ENCODE results near the gene ATP7B. TPM values are rescaled to one million over a fixed set of nuclear protein-coding genes. Genes with fewer than 3 reads are reported as not detected.

Gene ATP7B
- total RNA-seq, 2 donors from 2014 or later = 2.3 to 3.0 TPM

DNA sequence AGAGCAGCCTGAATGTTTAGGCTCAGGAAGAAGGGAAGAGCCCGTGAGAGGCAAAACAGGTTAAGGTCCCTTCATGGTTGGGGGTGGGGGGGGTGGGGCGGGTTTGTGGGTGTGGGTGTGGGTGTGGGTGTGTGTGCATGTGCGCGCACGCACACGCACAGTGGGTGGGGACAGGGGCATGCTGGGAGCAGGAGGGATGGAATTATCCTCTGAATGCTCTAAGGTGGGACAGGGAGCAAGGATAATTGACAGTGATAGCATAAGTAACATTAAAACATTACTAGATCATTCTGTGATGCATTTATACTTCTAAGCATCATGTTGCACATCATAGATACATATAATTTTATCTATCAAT, 84.7 kb downstream of the ATP7B start:
- H3K9me3 Mint-ChIP-seq = no peaks in the 10 kb centered on the region
- H3K36me3 Mint-ChIP-seq (ENCODE audit: insufficient read depth in 2 of 2) = no peaks in the 10 kb centered on the region
- peaks cover 25% of the 10 kb centered on the region for H3K4me1 Mint-ChIP-seq (ENCODE audit: low read depth)
- no peak overlapping the region for H3K4me3 Mint-ChIP-seq
- no peak for ATAC-seq (replicated peaks in 1 of 2)
- DNase-seq = no peak
- no peak overlapping the region for H3K27ac Mint-ChIP-seq
- H3K27me3 Mint-ChIP-seq (ENCODE audit: low read depth) = peaks cover 6% of the 10 kb centered on the region

DNA sequence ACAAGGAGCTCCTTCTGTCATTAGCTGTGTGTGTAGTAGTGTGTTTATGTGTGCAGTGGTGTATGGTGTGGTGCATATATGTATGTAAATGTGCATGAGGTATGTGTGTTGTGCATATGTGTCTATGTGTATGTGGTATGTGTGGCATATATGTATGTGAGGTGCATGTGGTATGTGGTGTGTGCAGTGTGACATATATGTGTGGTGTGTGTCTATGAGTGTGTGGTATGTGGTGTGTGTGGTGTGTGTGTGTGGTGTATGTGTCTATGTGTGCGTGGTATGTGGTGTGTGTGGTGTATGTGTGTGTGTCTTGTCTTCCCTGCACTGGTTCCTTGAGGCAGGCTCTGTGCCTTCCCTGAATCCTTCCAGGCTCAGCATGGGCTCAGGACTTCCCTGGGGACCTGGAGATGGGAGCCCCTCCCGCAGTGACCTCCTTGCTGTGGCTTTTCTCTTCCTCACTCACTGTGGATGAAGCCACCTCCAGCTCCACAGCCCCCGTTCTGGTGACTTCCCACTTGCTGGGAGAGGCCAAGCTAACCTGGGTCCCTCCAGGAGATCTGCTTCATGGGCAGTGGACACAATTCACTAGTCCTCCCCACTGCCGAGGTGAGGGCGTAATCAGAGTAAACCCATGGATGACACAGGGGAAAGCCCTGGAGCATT, 85.3 kb downstream of the ATP7B start:
- ATAC-seq (replicated peaks in 1 of 2) = no peak

DNA sequence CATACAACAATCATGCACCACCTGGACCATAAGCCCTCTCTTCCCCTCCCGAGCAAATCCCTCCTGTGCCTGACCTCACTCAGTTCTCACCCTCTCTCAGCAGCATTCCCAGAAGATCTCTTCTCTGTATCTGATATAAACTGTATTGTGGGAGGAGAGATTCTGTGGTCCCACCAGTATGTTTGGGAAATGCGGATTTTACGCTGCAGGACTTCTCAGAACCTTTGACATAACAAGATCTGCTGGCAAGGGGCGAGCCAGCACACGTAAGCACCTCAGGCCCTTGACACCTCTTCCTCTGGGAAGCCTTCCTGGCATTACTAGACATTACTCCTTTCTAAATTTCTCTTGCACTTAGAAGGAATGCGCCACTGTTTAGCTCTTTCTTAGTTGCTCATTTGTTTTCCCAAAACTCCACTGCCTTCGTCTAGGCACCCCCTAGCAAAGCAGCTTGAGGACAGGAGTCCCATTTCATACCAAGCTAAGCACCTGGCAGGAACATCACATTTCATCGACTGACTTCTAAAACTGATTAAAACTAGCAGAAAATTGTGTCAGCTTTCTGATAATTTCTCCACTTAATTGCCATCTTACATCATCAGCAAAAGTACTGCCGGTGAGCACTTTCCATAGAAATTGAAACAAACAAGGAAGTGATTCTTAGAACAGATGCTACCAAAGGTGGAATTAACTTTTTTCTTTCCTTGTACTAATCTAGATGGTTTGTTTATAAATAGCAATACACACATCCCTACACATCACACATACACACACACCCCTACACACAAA, 86.3 kb downstream of the ATP7B start:
- ATAC-seq (replicated peaks in 1 of 2) (no peak), DNase-seq (no peak)
- Mint-ChIP-seq H3K27ac (peak overlapping the region; percentile 15), H3K4me1 (ENCODE audit: low read depth) (peaks cover 25% of the 10 kb centered on the region), H3K9me3 (no peaks in the 10 kb centered on the region), H3K36me3 (ENCODE audit: insufficient read depth in 2 of 2) (no peaks in the 10 kb centered on the region), H3K27me3 (ENCODE audit: low read depth) (peaks cover 6% of the 10 kb centered on the region), H3K4me3 (no peak overlapping the region)

More for the DNA sequence above, 85.3 kb downstream of the ATP7B start:
- Mint-ChIP-seq H3K9me3 (no peaks in the 10 kb centered on the region), H3K4me1 (ENCODE audit: low read depth) (peaks cover 25% of the 10 kb centered on the region), H3K27ac (no peak overlapping the region), H3K4me3 (no peak overlapping the region), H3K27me3 (ENCODE audit: low read depth) (peaks cover 6% of the 10 kb centered on the region), H3K36me3 (ENCODE audit: insufficient read depth in 2 of 2) (no peaks in the 10 kb centered on the region)
- DNase-seq = no peak

DNA sequence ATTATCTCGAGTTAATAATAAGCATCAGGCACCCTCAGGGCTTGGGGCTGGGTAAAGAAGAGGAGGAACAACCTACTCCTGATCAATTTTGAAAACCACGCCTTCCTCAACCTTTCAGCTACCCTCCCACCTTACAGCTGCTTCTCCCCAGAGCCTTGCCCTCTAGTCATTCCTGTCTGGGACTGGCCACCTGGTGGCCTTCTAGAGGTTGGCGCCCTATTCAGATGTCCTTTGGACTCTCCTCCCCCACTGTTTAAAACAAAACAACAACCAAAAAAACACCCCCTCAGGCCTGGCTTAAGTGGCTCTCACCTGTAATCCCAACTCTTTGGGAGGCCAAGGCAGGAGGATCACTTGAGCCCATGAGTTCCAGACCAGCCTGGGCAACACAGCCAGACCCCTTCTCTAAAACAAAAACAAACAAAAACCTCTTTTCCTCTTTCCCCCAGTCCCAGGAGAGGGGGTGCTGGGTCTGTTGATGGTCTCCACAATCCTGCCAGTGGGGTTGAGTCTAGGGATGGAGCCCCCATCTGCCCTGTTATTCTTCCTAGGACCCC, 87.2 kb downstream of the ATP7B start:
- Mint-ChIP-seq H3K27me3 (ENCODE audit: low read depth) (peaks cover 6% of the 10 kb centered on the region), H3K9me3 (no peaks in the 10 kb centered on the region), H3K27ac (no peak overlapping the region), H3K4me1 (ENCODE audit: low read depth) (peaks cover 25% of the 10 kb centered on the region), H3K4me3 (no peak overlapping the region), H3K36me3 (ENCODE audit: insufficient read depth in 2 of 2) (no peaks in the 10 kb centered on the region)
- peak; percentile 60 to 61 for ATAC-seq (replicated peaks in 1 of 2)
- peak in 1 of 2 donors; percentile 11 for DNase-seq

DNA sequence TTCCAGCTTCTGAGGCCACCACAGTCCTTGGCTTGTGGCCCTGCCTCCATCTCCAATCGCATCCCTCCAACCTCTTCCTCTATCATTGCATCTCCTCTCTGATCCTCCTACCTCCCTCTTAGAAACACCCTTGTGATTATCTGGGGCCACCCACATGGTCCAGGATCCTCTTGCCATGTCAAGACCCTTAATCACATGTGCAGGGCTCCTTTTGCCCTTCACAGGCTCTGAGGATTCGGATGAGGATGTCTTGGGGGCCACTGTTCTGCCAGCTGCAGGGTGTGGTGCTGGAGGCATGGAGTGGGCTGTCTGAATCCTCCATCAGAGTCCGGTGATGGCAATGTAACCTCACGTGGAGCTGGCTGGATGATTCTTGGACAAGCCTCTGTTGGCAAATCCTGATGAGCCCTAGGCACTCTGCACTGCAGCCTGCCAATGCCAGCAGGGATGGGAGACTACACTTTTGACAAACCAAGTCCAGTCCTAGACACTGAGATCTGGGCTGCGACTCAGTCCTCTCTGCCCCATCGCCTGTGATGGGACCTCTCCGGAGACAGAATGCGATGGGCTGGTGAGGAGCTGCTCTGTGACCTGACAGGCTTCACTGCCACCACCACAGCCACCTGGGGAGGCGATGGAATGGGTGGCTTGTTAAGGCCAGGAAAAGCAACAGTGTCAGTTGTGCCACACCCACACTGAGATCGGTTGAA, 88.3 kb downstream of the ATP7B start:
- Mint-ChIP-seq H3K4me1 (ENCODE audit: low read depth) (peaks cover 25% of the 10 kb centered on the region), H3K27me3 (ENCODE audit: low read depth) (peaks cover 6% of the 10 kb centered on the region), H3K36me3 (ENCODE audit: insufficient read depth in 2 of 2) (no peaks in the 10 kb centered on the region), H3K27ac (no peak overlapping the region), H3K4me3 (no peak overlapping the region), H3K9me3 (no peaks in the 10 kb centered on the region)
- no peak for ATAC-seq (replicated peaks in 1 of 2)
- no peak for DNase-seq

DNA sequence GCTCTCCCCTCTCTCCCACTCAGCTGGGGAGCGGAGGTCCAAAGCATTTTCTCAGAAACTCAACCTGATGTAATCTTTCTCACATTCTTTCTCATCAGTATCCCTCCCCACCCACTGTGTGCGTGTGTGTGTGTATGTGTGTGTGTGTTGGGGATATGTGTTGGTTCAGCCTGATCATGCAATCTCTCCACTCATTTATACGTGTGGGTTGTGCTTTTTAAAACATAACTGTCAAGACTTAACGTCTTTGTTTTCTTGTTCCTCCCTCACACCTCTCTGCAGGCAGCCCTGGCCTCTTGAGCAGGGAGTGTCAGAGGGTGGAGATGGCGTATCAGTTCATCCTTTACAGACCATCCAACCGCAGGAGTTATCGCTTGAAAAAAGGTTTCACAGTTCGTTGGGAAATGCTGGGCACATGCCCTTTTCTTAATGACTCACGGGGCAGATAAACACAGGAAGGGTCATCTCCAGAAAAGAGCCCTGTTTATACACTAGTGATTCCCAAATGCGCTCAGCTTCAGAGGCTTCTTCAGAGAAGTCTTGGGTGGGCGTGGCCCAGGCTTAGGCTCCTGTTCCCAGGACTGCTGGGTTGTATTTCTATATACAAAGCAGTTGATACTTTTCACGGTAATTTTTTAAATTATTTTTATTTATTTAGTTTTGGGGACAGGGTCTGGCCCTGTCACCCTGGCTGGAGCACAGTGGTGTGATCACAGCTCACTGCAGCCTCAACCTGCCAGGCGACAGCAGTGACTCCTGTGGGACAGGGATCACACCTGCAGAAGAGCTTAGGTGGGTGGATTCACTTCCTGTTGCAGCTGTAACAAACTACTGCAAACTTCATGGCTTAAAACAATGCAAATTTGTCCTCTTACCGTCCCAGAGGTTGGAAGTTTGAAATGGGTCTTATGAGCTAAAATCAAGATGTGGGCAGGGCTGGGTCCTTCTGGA, 89.2 kb downstream of the ATP7B start:
- H3K9me3 Mint-ChIP-seq = no peaks in the 10 kb centered on the region
- H3K4me1 Mint-ChIP-seq (ENCODE audit: low read depth) = peaks cover 25% of the 10 kb centered on the region
- DNase-seq (no peak), ATAC-seq (replicated peaks in 1 of 2) (peak in 1 of 2 donors; percentile 36)
- H3K36me3 Mint-ChIP-seq (ENCODE audit: insufficient read depth in 2 of 2) = no peaks in the 10 kb centered on the region
- H3K27ac Mint-ChIP-seq = no peak overlapping the region
- H3K4me3 Mint-ChIP-seq = no peak overlapping the region
- H3K27me3 Mint-ChIP-seq (ENCODE audit: low read depth) = peaks cover 6% of the 10 kb centered on the region

DNA sequence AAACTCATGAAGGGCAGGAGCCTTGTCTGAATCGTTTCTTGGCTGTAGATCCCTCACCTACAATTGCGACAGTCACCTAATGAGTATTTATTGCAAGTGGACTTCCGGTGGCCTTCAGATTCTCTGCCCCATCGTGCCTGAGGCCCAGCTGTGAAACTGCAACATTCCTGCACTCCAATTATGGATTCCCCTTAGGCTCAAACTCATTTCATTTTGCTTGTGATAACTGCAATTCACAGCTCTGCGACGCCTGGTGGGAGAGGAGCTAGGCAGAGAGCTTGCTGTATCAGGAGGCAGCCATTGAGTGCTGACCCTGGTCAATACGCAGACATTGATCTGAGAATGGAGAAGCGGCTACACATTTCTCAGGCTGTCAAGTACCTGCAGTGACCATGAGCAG, 90.5 kb downstream of the ATP7B start:
- Mint-ChIP-seq H3K4me1 (ENCODE audit: low read depth) (peaks cover 25% of the 10 kb centered on the region), H3K36me3 (ENCODE audit: insufficient read depth in 2 of 2) (no peaks in the 10 kb centered on the region), H3K27ac (no peak overlapping the region), H3K4me3 (no peak overlapping the region), H3K27me3 (ENCODE audit: low read depth) (peaks cover 3% of the 10 kb centered on the region), H3K9me3 (no peaks in the 10 kb centered on the region)
- ATAC-seq (replicated peaks in 1 of 2) (no peak), DNase-seq (no peak)

DNA sequence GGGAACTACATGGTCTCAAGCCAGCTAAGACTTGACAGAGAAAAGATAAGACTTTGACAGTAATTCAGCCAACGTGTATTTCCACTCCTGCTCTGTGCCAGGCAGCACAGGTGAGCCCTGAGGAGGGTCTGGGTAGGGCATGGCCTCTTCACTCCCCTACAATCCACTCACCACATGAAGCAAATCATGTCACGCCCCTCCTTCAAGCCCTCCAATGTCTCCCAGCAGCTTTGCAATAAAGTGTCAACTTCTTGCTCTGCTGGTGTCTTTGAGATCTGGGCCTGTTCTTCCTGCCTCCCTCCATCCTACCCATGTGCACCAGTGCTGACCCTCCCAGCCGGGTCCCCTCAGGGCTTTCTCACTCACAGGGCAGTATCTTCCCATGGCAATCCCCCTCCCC, 91.0 kb downstream of the ATP7B start:
- Mint-ChIP-seq H3K27ac (no peak overlapping the region), H3K36me3 (ENCODE audit: insufficient read depth in 2 of 2) (no peaks in the 10 kb centered on the region), H3K9me3 (no peaks in the 10 kb centered on the region), H3K27me3 (ENCODE audit: low read depth) (no peaks in the 10 kb centered on the region), H3K4me1 (ENCODE audit: low read depth) (peaks cover 22% of the 10 kb centered on the region), H3K4me3 (no peak overlapping the region)
- DNase-seq = no peak
- ATAC-seq (replicated peaks in 1 of 2) = no peak

DNA sequence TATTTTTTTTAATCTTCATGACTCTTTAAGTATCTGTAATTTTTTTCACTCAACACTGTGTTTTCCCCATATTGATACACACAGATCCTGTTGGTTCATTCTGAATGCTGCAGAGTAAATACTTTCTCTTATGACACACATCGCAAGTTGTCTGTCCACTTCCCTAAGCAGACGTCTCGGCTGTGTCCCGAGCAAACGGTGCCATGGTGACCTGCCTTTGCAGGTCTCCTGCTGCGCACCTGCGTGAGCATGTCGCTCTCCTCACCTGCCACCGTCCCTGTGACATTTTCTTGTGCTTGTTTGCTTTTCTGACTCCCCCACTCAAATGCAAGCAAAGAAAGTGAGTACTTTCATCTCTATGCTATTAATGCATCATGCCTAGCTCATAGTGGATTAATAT, 91.7 kb downstream of the ATP7B start:
- Mint-ChIP-seq H3K9me3 (no peaks in the 10 kb centered on the region), H3K27me3 (ENCODE audit: low read depth) (no peaks in the 10 kb centered on the region), H3K4me1 (ENCODE audit: low read depth) (peaks cover 17% of the 10 kb centered on the region), H3K36me3 (ENCODE audit: insufficient read depth in 2 of 2) (no peaks in the 10 kb centered on the region), H3K27ac (no peak overlapping the region), H3K4me3 (no peak overlapping the region)
- no peak for DNase-seq
- ATAC-seq (replicated peaks in 1 of 2) = no peak

DNA sequence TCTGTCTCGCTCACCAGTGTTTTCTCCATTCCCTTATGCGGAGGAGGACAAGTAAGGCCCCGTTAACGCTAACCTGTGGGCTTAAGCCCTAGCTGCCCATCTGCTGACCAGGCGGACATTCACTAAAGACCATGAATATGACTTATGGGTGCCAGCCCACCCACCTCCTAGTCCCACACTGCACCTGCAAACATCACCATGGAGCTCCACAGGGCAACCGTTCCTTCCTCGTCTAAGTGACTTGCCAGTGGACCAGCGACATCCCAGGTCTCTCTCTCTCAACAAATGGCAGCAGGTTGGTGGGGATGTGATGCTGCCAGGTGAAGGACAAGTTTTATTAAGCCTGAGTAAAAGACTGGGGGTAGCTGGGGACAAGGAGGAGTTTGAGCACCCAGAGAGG, 94.3 kb downstream of the ATP7B start:
- peaks cover 8% of the 10 kb centered on the region for H3K27me3 Mint-ChIP-seq (ENCODE audit: low read depth)
- H3K27ac Mint-ChIP-seq = no peak overlapping the region
- peaks cover 3% of the 10 kb centered on the region for H3K4me1 Mint-ChIP-seq (ENCODE audit: low read depth)
- no peak overlapping the region for H3K4me3 Mint-ChIP-seq
- H3K9me3 Mint-ChIP-seq = no peaks in the 10 kb centered on the region
- DNase-seq (no peak), ATAC-seq (replicated peaks in 1 of 2) (no peak)
- no peaks in the 10 kb centered on the region for H3K36me3 Mint-ChIP-seq (ENCODE audit: insufficient read depth in 2 of 2)

DNA sequence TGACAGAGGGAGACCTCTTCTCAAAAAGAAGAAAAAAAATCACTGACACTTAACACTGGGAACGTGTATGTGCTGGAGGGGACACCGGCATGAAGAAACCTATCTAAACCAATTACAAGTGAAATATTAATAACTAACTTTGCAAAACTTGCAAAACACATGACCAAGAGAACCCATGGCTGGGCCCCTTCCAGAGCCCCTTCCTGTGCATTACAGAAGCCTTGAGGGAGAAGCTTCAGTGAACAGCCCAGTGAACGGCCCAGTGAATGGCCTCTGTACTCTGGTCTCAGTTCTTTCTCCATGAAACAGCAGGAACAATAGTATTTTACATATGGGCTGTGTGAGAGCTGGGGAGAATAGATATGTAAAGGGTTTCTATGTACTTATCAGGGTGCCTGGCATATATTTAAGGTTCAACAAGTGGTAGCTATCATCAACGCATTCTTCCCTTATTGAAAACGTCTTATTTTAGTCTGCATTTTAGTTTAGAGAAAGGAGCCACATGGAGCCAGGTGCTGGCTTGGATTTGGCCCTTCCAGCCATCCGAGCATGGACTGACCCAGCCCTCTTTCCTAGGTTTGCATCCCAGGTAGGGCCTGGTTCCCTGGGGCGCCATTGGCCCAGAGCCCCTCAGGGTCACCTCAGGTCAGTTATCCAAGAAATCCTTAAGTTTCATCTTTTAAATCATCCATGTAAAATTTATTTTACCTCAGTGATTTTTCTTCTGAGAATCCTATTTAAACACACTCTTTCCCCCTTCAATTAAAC, 95.0 kb downstream of the ATP7B start:
- DNase-seq (no peak), ATAC-seq (replicated peaks in 1 of 2) (no peak)
- Mint-ChIP-seq H3K9me3 (no peaks in the 10 kb centered on the region), H3K4me3 (no peak overlapping the region), H3K4me1 (ENCODE audit: low read depth) (no peaks in the 10 kb centered on the region), H3K36me3 (ENCODE audit: insufficient read depth in 2 of 2) (no peaks in the 10 kb centered on the region), H3K27ac (no peak overlapping the region), H3K27me3 (ENCODE audit: low read depth) (peaks cover 15% of the 10 kb centered on the region)

DNA sequence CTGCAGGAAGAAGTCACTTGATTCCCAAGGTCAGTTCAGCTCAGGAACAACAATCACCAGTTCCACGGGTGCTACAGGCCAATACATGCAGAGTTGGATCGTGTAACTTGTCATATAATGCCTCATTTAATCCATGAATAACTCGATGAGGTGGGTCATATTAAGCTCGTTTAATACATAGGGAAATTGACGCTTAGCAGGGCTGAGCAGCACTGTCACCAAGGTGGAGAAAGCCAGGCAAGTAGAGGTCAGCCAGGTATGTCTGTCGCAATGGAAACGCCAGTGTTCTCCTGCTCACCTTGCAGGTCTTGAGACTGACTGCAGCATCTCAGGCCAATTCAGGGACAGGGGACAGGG, 97.1 kb downstream of the ATP7B start:
- Mint-ChIP-seq H3K27ac (no peak overlapping the region), H3K4me3 (no peak overlapping the region), H3K36me3 (ENCODE audit: insufficient read depth in 2 of 2) (no peaks in the 10 kb centered on the region), H3K27me3 (ENCODE audit: low read depth) (peaks cover 19% of the 10 kb centered on the region), H3K4me1 (ENCODE audit: low read depth) (peaks cover 10% of the 10 kb centered on the region), H3K9me3 (no peaks in the 10 kb centered on the region)
- DNase-seq (no peak), ATAC-seq (replicated peaks in 1 of 2) (no peak)
